G401.6 (cell line): Measurements from ENCODE around the gene ELFN2.

ENCODE experiments used
- FAIRE-seq: peaks from 2 replicates; lab custom pipeline; 2012; peaks lifted over from hg19 to GRCh38; lab: Jason Lieb, UNC

ELFN2 gene

GRCh38 chr22:37454857-37455686, 27.8 kb upstream of the ELFN2 start:
- FAIRE-seq, result no peak

DNA sequence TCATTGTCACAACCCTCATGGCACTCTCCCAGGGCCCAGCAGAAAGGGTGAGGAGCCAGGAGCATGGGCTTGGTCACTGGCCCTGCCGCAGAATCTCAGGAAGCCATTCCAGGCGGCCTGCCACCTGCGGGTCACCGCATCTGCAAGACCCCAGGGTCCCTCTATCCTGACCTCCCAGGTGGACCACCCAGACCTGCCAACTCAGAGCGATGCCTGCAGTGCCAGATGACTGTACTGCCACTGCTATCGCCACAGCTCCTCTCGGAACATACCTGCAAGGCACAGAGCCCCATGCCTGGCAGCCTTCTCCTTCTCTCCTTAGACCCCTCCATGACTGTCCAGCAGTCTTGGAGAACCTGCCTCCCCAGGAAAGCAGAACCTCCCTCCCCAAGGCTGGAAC, 26.4 kb upstream of the ELFN2 start:
- no peak for FAIRE-seq

- no peak for FAIRE-seq
Measured at GRCh38 chr22:37451218-37451617, 23.9 kb upstream of the ELFN2 start.

DNA sequence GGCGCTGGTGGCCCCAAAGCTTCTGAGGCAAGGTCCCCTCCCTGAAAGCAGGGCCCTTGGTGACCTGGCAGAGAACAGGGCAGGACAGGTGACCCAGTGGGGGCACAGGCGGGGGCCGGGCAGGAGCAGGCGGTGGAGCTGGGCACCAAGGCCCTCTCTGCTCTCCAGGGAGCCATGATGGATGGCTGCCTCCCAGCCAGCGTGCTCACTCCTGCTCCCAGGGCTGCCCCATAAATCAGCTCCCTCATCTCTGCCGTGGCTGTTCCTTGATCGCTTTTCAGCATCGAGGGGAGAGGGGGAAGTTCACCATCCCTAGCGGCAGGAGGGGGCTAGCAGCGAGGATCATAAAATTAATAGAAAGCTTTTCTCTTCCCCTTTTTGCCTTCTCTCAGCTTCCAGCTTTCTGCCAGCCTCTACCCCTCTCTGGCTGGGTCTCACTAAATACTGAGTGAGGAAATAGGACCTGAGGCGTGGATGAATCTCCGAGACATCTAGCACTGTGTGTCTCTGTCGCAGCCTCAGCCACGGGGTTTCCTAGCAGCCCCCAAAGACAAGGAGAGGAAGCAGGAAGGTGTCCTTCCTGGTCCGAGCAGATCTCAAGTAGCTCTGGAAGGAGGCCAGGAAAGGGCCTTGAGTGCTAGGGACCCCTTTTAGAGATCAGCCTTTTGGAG, 22.2 kb upstream of the ELFN2 start:
- no peak for FAIRE-seq

DNA sequence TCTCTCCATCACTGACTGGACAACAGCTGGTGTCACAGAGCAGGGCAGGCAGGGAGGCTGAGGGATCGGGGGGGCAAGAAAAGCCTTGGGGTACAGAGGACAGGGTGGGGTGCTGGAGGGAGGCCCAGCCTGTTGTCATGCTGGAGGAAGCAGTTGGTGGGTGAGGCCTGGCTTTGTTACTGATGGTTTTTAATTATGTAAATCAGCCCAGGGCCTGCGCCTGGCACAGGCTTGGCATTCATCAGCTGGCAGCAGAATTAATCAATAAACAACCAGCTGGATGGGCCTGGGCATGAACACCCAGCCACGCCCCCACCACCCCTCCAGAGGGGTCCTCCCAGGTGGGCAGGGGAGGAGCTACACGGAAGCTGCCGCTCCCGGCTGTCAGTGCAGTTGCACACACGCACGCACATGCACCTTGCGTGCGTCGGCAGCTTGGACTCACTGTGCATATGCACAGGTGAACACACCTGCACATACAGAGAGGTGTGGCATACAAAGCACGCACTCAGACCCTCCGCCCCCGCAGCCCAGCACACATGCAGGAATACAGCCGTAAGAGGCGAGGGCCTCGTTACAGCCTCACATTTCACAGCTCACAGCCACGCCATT, 21.3 kb upstream of the ELFN2 start:
- no peak for FAIRE-seq

GRCh38 chr22:37445501-37445900, 18.2 kb upstream of the ELFN2 start:
- FAIRE-seq, result no peak

DNA sequence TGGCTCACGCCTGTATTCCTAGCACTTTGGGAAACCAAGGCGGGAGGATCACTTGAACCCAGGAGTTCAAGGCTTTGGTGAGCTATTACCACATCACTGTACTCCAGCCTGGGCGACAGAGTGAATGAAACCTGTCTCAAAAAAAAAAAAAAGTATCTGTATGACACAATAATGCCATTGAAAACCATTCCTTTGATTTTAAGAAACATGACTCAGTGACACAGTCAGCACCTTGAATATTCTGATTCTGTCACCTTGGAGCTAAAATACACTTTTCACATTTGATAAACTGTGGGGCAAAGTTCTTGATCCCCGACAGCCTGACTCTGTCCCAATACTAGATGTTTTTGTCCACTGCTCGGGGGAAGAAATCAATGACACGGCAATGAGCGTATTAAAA, 16.7 kb upstream of the ELFN2 start:
- no peak for FAIRE-seq

DNA sequence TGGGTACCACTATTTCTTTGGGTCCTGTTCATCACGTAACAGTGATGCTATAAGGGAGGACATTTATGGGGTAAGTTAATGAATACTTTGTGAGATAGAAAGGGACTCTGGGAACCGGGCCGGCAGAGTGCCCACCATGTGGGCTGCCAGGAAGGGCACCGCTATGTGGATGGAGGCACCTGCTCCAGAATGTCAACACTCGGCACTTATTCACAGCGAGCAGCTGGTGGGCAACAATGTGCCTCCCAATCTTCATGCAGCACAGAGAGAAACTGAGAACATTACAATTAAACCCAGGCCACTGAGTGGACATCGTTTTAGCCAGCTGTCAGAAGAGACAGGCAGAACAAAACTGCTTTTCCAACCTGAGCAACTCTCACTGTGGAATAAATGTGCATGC, 15.8 kb upstream of the ELFN2 start:
- no peak for FAIRE-seq

GRCh38 chr22:37442537-37442936, 15.3 kb upstream of the ELFN2 start:
- FAIRE-seq, result no peak

DNA sequence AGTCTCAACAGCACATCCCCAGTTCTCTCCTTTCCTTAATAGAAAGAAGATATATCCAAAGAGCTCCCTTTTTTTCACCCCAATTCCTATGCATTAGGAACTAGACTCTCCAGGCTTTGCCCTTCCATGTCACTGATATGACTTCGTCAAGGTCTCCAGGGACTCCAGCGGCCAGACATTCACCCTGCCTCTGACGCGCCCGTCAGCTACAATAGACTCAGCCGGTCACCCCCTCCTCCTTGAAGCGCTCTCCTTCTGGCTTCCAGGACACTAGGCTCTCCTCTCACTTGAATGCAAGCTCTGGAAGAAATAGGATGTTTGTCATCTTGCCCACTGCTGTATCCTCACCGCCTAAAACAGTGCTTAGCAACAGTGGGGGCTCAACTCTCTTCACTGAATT, 14.9 kb upstream of the ELFN2 start:
- no peak for FAIRE-seq

DNA sequence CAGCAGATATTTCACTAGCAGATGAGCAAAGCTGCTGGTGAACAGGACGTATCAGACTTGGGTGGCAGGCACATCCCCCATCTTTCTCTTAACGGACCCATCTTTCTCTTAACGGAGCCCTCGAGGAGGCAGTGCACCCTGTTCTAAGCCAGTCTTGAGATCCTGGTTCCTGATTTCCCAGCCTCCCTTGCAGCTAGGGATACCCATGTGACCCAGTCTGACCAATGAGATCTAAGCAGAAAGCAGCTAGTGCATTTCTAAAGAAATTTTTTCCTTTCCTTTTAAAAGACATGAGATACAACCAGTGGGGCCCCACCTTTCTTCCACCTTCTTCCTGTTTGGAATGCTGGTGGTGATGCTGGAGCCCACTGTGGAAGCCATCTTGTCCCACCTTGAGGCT, 13.6 kb upstream of the ELFN2 start:
- FAIRE-seq, result no peak

- FAIRE-seq, result no peak
Measured at GRCh38 chr22:37439347-37439746, 12.1 kb upstream of the ELFN2 start.

DNA sequence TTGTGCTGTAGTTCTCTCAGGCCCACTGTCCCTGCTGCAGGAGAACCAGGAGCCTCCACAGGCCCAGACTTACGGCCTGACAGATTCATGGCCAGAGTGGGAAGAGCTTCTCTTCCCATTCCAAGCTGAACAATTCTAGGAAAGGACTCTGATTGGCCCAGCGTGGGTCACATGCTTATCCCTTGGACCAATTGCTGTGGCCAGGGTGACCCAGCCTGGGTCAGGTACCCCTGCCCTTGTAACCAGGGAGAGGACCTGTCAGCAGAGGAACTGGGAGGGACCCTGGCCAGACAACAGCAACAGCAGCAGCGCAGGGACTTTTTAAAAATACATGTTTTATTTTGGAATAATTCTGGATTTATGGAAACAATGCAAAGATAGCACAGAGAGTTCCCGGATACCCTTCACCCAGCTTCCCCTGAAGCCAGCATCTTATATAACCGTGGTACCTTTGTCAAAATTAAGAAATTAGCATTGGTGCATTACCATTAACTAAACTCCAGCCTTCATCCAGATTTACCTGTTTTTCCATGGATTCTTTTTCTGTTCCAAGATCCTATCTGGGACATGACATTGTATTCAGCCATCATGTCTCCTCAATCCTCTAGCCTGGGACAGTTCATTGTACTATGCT, 8.8 kb upstream of the ELFN2 start:
- FAIRE-seq, result no peak

GRCh38 chr22:37433786-37434185, 6.5 kb upstream of the ELFN2 start:
- FAIRE-seq, result no peak

DNA sequence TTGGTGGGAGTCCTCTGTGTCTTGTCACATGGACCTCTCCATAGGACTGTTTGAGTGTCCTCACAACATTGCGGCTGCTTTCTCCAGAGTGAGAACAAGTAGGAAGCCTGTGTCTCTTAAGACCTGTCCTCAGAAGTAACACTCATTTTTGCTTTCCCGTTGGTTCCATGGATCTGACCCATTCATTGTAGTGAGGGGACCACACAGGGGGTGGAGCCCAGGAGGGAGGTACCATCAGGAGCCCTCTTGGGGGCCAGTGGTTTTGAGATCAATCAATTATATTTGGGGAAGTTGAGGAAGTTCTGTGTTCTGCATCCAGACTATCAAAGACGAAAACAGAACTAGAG, 5.4 kb upstream of the ELFN2 start:
- FAIRE-seq, result no peak

GRCh38 chr22:37431801-37432707, 4.8 kb upstream of the ELFN2 start:
- no peak for FAIRE-seq

GRCh38 chr22:37431366-37431765, 4.1 kb upstream of the ELFN2 start:
- FAIRE-seq, result no peak

DNA sequence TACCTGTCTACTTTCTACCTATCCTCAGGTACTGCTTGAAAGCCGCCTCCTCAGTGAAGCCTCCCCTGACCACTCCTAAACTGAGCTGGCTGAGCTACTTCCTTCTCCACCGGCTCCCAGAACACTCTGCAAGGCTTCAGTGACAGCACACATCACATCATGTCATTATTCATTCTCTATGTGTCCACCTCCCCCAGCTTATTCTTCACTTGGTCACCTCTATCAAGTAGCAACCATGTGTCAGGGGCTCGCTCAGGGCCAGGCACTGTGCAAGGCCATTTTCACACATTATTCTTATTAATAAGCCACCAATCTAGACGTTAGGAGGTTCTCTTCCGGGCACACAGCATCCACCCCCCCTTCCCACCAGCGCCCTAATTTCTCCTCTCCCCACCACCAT, 3.7 kb upstream of the ELFN2 start:
- no peak for FAIRE-seq

DNA sequence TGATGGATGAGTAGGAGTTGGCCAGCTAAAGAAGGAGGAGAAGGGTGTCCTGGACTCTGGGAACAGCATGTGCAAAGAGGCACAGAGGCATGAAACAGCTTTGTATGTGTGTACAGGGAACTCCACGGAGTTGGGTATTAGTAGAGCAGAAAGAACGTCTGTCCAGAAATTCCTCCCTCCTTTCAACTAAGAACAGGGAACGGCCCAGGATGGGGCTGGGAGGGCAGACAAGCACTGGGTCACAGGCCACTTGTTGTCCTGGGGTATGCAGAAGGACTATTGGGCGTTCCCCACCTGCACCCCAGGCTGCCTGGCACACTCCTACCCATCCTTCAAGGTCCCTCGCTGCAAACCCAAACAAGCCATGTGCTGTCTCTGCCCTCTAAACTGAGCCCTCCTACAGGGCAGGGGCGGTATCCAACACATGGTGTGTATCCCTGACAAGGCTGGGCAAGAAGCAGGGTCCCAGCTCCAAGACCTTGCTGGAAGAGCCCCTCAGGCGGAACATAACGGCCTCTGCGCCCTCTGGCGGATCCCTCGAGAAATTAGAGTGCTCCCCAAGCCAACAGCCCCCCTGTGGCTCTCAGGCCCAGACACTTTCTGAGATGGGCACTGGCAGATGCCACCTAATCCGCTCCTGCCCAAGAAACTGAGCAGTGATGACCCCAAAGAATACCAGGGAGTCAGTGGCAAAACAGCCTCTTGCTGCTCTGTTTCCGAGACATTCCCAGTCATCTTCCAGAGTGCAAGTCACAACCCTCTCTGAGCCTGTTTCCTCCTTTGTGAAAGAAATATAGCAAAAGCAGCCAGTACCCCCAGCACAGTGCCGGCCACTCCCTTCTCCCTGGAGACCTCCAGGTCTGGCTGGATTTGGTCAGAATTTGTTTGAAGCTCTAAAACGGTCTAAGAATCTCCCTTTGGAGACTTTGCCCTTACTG, 1.6 kb upstream of the ELFN2 start:
- no peak for FAIRE-seq

- no peak for FAIRE-seq
Measured at GRCh38 chr22:37427711-37428635, 694 bp upstream of the ELFN2 start.
